DND-41 (cell line): ENCODE results near the gene RPH3AL.

Experiments
- ATAC-seq: fragments of 200-7000 bp; cut with Tn5 transposase; 3 replicates; pipeline ENCODE4 v1.9.1; 2021; ENCODE audit warnings: low read depth; ENCODE audit not compliant: insufficient read depth
- DNase-seq: peaks from one replicate; pipeline ENCODE4 v3.0.0-alpha.2; 2020
- H2AFZ ChIP-seq: 2 replicates; pipeline ENCODE4 v1.6.0; 2012; ENCODE audit warnings: low read depth, low read length
- H3K27ac ChIP-seq: 2 replicates; pipeline ENCODE4 v1.5.1; 2012; ENCODE audit warnings: low read length, inconsistent platforms
- H3K27me3 ChIP-seq: fragments of 200-600 bp; sonication (generic); 2 replicates; pipeline ENCODE4 v1.6.0; 2012; ENCODE audit warnings: low read length, mild to moderate bottlenecking, inconsistent platforms; ENCODE audit not compliant: insufficient read depth, poor library complexity
- H3K36me3 ChIP-seq: 2 replicates; pipeline ENCODE4 v1.5.1; 2012; ENCODE audit warnings: low read length, inconsistent platforms; ENCODE audit not compliant: insufficient read depth
- H3K4me1 ChIP-seq: 2 replicates; pipeline ENCODE4 v1.5.1; 2012; ENCODE audit warnings: mild to moderate bottlenecking, low read length; ENCODE audit not compliant: insufficient read depth
- H3K4me2 ChIP-seq: 2 replicates; pipeline ENCODE4 v1.6.0; 2012; ENCODE audit warnings: mild to moderate bottlenecking, moderate library complexity, low read length, inconsistent platforms; ENCODE audit not compliant: insufficient read depth
- H3K4me3 ChIP-seq, 2 experiments: fragments of 200-600 bp in 1 of 2; shearing (Covaris generic) in 1 of 2; 2 replicates each; pipeline ENCODE4 v1.5.1; 2012 to 2016; ENCODE audit warnings: inconsistent platforms in 2 of 2, low read length in 2 of 2, mild to moderate bottlenecking in 2 of 2, low read depth in 1 of 2, moderate library complexity in 1 of 2
- H3K79me2 ChIP-seq: 2 replicates; pipeline ENCODE4 v1.6.0; 2012; ENCODE audit warnings: low read length, inconsistent platforms; ENCODE audit not compliant: insufficient read depth
- H3K9ac ChIP-seq: 2 replicates; pipeline ENCODE4 v1.6.0; 2012; ENCODE audit warnings: low read depth, mild to moderate bottlenecking, inconsistent platforms, low read length, moderate library complexity
- H3K9me3 ChIP-seq: 2 replicates; pipeline ENCODE4 v1.5.1; 2012; ENCODE audit warnings: low read length, moderate library complexity, mild to moderate bottlenecking, inconsistent platforms; ENCODE audit not compliant: insufficient read depth, severe bottlenecking
- H4K20me1 ChIP-seq: 2 replicates; pipeline ENCODE4 v1.6.0; 2012; ENCODE audit warnings: low read length; ENCODE audit not compliant: insufficient read depth
- EZH2 ChIP-seq: IDR thresholded peaks from 3 replicates; pipeline ENCODE4 v1.6.1; 2012; ENCODE audit warnings: borderline replicate concordance, low read depth, mild to moderate bottlenecking, moderate library complexity, low read length, inconsistent platforms; ENCODE audit not compliant: severe bottlenecking
- TF ChIP-seq, protein P1 (sequence below): IDR thresholded peaks from 2 replicates; pipeline ENCODE4 v1.5.1; 2012; ENCODE audit warnings: borderline replicate concordance, low read length, moderate library complexity, mild to moderate bottlenecking; ENCODE audit not compliant: poor library complexity, severe bottlenecking; ENCODE audit errors: extremely low read depth

RPH3AL gene

DNA sequence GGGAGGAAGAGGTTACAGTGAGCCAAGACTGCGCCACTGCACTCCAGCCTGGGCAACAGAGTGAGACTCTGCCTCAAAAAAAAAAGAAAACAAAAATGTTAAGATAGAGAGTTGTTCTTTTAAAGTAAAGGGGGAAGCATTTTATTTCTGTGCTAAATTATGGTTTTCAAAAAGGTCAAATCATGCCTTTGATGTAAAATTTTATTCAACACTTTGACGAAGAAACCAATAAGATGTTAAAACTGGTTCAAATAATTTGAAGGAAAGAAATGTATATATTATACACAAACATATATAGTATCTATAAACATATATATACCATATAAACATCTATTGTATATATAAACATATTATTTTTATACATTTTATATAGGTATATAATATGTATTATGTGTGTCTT, 43.4 kb upstream of the RPH3AL start:
- ATAC-seq: no peak
- Histone ChIP-seq H3K9me3 (no peaks in the 10 kb centered on the region), H3K79me2 (no peaks in the 10 kb centered on the region), H3K4me3 (no peak overlapping the region), H3K4me2 (no peak overlapping the region), H2AFZ (no peak overlapping the region), H3K27me3 (no peaks in the 10 kb centered on the region), H3K27ac (no peak overlapping the region), H3K4me1 (no peaks in the 10 kb centered on the region), H4K20me1 (no peaks in the 10 kb centered on the region), H3K9ac (no peak overlapping the region), H3K36me3 (no peaks in the 10 kb centered on the region)
- TF ChIP-seq, protein P1, sequence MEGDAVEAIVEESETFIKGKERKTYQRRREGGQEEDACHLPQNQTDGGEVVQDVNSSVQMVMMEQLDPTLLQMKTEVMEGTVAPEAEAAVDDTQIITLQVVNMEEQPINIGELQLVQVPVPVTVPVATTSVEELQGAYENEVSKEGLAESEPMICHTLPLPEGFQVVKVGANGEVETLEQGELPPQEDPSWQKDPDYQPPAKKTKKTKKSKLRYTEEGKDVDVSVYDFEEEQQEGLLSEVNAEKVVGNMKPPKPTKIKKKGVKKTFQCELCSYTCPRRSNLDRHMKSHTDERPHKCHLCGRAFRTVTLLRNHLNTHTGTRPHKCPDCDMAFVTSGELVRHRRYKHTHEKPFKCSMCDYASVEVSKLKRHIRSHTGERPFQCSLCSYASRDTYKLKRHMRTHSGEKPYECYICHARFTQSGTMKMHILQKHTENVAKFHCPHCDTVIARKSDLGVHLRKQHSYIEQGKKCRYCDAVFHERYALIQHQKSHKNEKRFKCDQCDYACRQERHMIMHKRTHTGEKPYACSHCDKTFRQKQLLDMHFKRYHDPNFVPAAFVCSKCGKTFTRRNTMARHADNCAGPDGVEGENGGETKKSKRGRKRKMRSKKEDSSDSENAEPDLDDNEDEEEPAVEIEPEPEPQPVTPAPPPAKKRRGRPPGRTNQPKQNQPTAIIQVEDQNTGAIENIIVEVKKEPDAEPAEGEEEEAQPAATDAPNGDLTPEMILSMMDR: no peak
- TF ChIP-seq EZH2: no peak
- DNase-seq: no peak

DNA sequence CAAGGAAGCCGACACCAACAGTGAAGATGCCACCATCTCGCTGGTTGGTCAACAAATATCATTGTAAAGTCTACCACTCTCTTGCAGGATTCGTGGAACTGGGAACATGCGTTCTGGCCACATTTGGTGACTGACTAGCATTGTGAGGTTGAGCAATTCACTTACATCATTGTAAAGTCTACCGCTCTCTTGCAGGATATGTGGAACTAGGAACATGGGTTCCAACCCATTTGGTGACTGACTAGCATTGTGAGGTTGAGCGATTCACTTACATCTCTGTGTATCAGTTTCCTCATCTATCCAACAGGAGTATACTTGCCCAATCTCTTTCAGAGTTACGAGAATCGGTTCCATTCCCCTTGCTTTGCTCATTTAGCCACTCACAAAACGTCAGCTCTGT, 42.6 kb upstream of the RPH3AL start:
- no peaks in the 10 kb centered on the region for H3K36me3 ChIP-seq
- no peaks in the 10 kb centered on the region for H4K20me1 ChIP-seq
- no peak overlapping the region for H3K27ac ChIP-seq
- TF ChIP-seq, protein P1: no peak
- TF ChIP-seq EZH2: no peak
- H3K27me3 ChIP-seq: no peaks in the 10 kb centered on the region
- H3K9ac ChIP-seq: no peak overlapping the region
- ATAC-seq (no peak), DNase-seq (no peak)
- no peaks in the 10 kb centered on the region for H3K79me2 ChIP-seq
- H3K4me3 ChIP-seq: no peak overlapping the region
- no peaks in the 10 kb centered on the region for H3K4me1 ChIP-seq
- H2AFZ ChIP-seq: no peak overlapping the region
- H3K9me3 ChIP-seq: no peaks in the 10 kb centered on the region
- H3K4me2 ChIP-seq: no peak overlapping the region

DNA sequence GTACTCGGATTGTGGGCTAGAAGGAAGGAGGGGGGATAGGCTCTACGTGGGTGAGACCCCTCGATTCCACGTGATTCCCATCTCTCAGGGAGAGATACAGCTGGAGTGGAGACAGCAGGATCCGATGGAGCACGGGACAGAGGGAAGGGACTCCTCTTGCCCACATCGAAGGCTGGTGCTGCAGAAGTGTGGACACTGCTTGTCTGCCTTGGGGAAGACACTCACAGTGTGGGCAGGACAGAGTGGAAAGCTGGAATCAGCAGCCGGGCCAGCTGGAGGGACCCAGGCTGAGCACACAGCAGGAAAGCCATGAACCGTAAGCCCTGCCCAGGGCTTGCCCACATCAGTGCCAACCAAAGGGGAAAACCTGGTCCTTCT, 42.1 kb upstream of the RPH3AL start:
- Histone ChIP-seq H3K4me1 (no peaks in the 10 kb centered on the region), H3K36me3 (no peaks in the 10 kb centered on the region), H3K27ac (no peak overlapping the region), H3K4me3 (no peak overlapping the region), H3K27me3 (no peaks in the 10 kb centered on the region), H3K4me2 (no peak overlapping the region), H3K9ac (no peak overlapping the region), H4K20me1 (no peaks in the 10 kb centered on the region), H2AFZ (no peak overlapping the region), H3K9me3 (no peaks in the 10 kb centered on the region), H3K79me2 (no peaks in the 10 kb centered on the region)
- ATAC-seq: no peak
- DNase-seq: no peak
- no peak for TF ChIP-seq EZH2

DNA sequence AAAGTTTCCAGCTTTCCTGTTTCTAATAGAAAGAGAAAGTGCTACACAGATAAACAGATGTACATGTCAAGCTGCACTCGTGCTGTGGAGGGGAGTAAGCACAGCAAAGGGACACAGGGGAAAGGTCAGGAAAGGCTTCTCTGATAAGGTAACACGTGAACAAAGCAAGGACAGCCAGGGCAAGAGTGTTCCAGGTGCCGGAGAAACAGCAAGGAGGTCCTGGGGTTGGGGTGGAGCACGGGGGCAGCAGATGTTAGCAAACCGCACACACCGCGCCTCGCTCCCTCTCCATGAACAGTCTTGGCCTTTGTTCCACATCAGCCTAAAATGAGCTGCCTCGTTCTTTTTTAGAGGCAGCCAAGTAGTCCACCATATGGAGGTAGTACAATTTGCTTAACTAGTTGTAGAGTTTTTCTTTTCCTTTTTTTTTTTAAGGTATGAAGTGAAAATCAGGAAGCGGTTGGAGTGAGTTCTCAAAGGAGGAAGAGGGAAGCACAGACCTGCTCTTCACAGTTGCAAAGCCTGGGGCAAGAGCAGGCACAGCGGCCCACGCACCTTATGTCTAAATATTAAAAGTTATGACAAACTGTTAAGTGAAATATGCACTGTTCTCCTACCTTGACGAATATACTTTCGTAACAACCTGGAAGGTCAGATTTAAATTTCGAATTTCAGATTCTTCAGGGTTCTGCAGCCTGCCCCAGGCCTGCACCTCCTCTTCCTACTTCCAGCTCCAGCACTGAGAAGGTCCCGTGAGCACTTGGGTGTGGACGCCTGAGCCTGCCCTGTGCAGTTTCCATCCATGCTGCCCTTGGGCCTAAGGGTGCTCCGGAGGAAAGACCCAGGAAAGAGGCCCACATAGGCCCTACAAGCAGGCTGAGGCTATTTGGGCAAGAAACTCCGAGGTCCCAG, 41.5 kb upstream of the RPH3AL start:
- no peaks in the 10 kb centered on the region for H4K20me1 ChIP-seq
- H3K4me1 ChIP-seq: no peaks in the 10 kb centered on the region
- no peak overlapping the region for H3K4me2 ChIP-seq
- DNase-seq: no peak
- H3K27me3 ChIP-seq: no peaks in the 10 kb centered on the region
- TF ChIP-seq EZH2: no peak
- TF ChIP-seq, protein P1: no peak
- H3K36me3 ChIP-seq: no peaks in the 10 kb centered on the region
- no peaks in the 10 kb centered on the region for H3K79me2 ChIP-seq
- H3K9ac ChIP-seq: no peak overlapping the region
- no peak overlapping the region for H2AFZ ChIP-seq
- no peaks in the 10 kb centered on the region for H3K9me3 ChIP-seq
- H3K27ac ChIP-seq: no peak overlapping the region
- ATAC-seq: no peak
- no peak overlapping the region for H3K4me3 ChIP-seq
